ENCODE data around the gene DAPK1. TPM values are rescaled to one million over a fixed set of nuclear protein-coding genes. Genes with fewer than 3 reads are reported as not detected.

DAPK1 gene
- 5.3 TPM for total RNA-seq
- long read RNA-seq, partial matches to known transcripts: 2 of 4 reads
- long read RNA-seq, other reads (novel, unspliced or antisense): 2 of 4 reads

DNA sequence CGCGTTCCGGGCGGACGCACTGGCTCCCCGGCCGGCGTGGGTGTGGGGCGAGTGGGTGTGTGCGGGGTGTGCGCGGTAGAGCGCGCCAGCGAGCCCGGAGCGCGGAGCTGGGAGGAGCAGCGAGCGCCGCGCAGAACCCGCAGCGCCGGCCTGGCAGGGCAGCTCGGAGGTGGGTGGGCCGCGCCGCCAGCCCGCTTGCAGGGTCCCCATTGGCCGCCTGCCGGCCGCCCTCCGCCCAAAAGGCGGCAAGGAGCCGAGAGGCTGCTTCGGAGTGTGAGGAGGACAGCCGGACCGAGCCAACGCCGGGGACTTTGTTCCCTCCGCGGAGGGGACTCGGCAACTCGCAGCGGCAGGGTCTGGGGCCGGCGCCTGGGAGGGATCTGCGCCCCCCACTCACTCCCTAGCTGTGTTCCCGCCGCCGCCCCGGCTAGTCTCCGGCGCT lies at the start of gene DAPK1:
DAPK1 (plus strand) TSS at position 264 of the 442 bp plus-strand sequence. CDS start 1,211 bp downstream, outside the sequence.
- ATAC-seq (ENCODE audit: poor library complexity) (peak; percentile 93), DNase-seq (peak; percentile 77)
- intact Hi-C loops (cut with DNase I): loop anchor here (10.0 kb wide), 1 partner anchor 147 kb away; no protein-coding TSS in a partner anchor

DNA sequence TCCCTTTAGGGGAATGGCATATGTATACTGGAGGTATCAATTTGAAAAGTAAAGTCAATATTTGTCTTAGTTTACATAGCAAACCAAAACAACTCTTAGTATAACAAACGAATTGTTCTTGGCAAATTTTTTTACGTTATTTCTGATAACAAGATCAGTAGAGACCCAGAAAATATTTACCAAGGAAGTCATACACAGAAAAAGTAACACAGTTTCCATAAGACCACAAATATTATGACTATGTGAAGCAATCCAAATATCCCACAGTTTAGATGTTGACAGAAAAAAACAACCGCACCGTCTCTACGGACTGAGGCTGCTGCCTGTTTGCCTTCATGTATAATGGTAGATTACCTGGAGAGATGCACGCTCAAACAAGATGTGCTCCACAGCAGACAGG lies 46.5 kb upstream of the DAPK1 start:
- ATAC-seq (ENCODE audit: poor library complexity): no peak

DNA sequence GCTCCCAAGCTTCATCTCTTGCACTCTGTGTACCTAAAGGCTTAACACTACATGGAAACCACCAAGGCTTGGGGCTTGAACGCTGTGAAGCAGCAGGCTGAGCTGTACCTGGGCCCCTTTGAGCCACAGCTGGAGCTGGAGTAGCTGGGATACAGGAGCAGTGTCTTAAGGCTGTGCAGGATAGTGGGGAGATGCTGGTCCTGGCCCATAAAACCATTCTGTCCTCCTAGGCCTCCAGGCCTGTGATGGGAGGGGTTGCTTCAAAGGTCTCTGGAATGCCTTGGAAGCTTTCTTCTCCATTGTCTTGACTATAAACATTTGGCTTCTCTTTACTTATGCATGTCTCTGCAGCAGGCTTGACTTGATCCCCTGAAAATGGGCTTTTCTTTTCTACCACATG lies 42.3 kb upstream of the DAPK1 start:
- intact Hi-C loops (cut with DNase I): no loop called here
- DNase-seq: no peak
- ATAC-seq (ENCODE audit: poor library complexity): no peak

More for the DNA sequence above, 46.5 kb upstream of the DAPK1 start:
- DNase-seq: no peak
- intact Hi-C loops (cut with DNase I): no loop called here

DNA sequence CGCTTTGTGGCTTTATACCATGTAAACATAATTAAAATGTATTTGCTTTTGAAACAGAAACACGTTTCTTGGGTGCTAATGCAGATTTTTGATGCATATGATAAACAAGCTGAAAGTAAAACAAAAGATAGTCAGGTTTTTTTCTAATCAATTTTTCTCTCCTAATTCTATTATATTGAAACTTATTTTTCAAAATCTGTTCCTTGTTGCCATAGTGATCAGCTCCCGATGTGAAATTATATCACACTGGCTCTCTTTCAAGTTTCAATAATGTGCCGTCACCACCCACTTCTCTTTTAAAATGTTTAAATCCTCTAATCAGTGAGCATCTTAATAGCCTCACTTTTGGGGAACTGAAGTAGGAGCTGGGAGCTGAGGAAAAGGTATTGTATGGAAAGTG lies 36.4 kb upstream of the DAPK1 start:
- intact Hi-C loops (cut with DNase I): no loop called here

DNA sequence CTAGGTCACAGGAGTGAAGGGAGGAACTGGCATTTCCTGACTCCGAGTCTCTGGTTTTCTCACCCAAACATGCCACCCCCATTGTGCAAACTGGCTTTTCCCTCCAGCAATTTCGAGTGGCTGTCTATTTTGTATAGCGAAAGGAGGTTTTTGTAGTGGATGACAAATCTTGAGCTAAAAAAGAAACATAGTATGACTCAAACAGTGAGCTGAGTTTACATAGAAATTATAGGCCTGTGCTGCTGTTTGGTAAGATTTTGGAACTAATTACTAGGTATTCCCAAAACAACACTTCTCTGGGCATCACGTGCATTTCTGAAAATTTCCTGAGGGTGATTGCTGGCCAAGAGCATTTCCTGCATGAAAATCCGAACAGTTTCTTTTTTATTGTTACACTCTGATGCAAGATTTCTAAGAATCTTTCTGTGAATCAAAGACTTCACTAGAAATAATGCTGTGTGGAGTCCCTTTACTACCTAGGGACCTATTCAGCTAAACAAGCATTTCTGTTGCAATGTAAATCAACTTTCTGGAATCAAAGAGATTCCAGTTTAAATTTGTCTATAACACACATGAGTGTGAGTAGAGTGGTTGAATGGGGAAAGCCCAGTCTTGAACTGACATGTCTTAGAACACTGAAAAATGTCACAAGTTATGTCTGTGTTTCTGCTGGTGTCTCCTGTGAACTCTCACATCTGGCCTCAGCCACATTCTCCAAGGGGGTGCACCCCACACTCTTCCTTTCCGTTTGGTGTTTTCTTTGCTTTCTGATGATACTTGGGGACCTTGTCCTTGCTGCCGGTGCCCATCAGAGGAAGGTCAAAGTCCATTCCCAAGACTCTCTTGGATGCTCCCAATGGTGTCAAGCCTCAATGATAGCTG lies 33.3 kb upstream of the DAPK1 start:
- ATAC-seq (ENCODE audit: poor library complexity) (no peak), DNase-seq (no peak)
- intact Hi-C loops (cut with DNase I): no loop called here

More for the DNA sequence above, 36.4 kb upstream of the DAPK1 start:
- ATAC-seq (ENCODE audit: poor library complexity) (no peak), DNase-seq (no peak)

DNA sequence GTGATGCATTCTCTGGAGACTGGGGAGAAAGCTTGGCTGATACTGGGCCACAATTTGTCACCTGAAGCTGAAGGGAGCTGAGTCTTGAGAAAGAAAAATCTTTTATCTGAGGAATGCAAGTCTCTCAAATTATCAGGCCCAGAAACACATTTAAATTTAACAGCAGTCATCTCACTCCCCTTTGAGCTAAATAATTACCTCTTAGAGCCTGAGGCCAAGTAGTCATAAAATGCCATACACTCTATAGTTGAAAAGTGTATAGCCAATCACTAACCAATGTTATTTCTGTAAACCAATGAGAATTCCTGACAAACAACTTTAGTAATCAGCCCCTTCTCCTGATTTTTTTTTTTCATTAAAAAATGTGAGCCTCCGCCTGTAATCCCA lies 32.7 kb upstream of the DAPK1 start:
- no peak for ATAC-seq (ENCODE audit: poor library complexity)
- intact Hi-C loops (cut with DNase I): no loop called here

DNA sequence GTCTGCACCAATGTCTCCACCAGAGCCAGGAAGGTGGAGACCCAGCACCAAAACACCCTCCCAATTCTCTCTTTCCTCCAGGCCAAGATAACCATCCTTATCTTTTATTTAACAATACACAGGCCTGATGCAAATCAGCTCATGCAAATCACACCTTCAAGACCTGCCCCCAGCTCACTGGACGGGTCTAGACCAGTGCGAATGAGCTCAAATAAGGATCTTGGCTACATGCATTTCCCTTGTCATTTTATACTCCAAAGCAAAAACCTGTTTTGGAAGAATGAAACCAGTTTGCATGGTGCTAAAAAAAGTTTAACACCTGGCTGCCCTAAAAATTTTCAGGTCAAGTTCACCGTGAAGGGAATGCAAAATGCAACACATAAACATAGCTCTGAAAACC lies 31.9 kb upstream of the DAPK1 start:
- intact Hi-C loops (cut with DNase I): no loop called here
- DNase-seq: no peak

More for the DNA sequence above, 32.7 kb upstream of the DAPK1 start:
- no peak for DNase-seq

DNA sequence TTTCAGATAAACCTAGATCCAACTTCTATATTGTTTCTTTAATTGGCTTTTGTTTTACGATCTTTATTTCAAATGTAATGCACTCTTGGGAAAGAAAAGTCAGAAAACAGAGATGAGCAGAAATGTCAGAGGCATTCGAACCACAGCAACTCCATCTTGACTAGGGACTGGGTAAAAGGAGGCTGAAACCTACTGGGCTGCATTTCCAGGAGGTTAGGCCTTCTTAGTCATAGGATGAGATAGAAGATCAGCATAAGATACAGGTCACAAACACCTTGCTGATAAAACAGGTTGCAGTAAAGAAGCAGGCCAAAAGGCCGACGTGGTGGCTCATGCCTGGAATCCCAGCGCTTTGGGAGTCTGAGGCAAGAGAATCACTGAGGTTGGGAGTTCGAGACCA lies 30.5 kb upstream of the DAPK1 start:
- ATAC-seq (ENCODE audit: poor library complexity) (no peak), DNase-seq (no peak)
- intact Hi-C loops (cut with DNase I): no loop called here

More for the DNA sequence above, 31.9 kb upstream of the DAPK1 start:
- ATAC-seq (ENCODE audit: poor library complexity): no peak

DNA sequence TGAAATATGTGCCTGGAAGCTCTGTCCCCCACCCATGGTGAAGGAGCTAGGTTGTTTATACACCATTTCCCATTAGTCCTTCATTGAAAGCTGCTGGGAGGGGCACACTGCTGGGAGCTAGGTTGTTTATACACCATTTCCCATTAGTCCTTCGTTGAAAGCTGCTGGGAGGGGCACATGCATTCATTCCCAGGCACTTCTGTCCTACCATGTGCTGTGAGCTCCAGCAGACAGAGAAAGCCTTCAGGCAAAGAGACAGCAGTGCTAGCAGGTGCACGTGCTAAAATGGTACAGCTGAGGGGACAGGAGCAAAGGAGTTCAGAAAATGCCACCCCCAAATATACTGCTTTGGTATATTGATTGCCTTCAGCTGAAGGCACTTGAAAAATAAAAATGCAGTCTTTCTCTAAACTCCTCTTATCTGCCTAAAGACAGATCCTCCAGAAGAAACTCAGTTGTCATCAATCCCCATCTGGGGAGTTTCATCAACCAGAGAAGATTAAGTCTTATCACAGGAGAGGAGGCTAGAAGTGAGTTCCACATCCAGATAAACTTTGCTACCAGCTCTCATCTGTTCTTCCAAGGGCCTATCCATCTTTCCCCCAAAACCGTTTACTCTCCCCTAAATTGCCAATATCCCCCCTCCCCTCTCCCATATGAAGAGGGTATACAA lies 27.7 kb upstream of the DAPK1 start:
- DNase-seq (no peak), ATAC-seq (ENCODE audit: poor library complexity) (no peak)
- intact Hi-C loops (cut with DNase I): no loop called here

DNA sequence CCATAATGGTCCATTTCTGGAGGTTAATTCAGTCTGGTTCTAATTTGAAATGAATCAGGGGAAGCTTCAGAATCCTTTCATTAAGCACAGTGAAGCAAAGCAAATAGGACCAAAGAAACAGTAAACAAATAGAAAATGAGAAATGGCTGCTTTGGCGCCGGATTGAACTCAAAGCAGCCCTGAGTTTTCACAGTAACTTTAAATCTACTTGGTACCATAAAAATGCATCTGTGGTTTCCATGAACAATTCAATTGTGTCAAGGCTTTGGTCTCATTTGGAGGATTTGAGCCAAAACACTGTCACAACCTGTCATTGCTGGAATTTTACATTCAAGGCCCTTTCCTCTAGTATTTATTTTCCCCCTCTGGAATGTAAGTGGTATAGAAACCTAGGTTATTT lies 25.9 kb upstream of the DAPK1 start:
- DNase-seq (no peak), ATAC-seq (ENCODE audit: poor library complexity) (no peak)
- intact Hi-C loops (cut with DNase I): no loop called here

DNA sequence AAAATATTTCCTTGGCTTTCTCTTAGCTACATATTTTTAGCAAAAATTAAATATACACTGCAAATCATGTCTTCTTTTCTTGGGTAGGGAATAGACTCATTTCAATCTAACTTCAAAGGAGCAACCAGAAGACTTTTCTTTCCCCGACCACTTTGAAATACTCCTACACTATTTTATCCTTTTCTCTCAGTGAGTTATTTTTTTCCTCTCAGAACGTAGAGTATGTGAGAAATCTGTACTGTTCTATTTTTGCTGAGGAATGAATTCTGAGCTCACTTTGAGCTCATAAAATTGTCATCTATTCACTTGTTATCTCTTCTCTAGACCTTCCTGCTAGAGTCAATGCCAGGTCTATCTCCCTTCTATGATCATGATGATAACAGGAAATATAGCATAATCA lies 22.2 kb upstream of the DAPK1 start:
- intact Hi-C loops (cut with DNase I): no loop called here
- no peak for ATAC-seq (ENCODE audit: poor library complexity)

DNA sequence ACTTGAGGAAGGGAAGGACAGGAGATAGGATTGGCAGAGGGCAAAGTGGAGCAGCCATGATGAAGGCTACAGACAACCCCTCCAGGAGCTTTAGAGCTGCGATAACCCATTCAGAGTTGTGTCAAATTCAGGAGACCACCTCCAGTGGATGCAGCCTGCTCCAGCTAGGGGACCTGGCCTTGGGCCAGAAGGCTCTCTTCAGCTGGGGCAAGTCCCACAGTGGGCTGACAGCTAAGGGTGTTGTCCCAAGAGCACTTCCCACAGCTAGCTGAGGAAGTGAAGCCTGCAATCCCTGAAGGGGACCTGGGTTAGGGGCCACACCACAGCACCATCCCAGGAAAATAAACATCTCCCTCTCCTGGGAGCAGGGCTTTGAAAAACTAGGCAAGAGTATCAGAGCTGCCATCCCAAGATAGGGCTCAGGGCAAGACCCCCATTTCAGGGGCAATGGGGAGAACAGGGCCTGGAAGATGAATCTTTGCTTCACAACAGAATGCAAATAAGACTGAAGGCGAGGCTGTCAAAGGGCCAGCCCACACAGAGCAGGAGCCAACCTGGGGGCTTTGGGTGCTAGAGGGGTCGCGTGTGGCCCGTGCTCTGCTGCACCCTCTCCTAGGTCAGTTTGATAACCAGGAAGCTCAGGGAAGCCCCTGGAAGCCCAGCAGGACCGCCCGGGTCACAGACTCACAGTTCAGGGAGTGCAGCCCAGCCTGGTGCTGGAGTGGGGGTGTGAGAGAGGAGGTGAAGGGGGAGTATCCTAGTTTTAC lies 19.3 kb upstream of the DAPK1 start:
- intact Hi-C loops (cut with DNase I): no loop called here
- DNase-seq: no peak

More for the DNA sequence above, 22.2 kb upstream of the DAPK1 start:
- DNase-seq: no peak

DNA sequence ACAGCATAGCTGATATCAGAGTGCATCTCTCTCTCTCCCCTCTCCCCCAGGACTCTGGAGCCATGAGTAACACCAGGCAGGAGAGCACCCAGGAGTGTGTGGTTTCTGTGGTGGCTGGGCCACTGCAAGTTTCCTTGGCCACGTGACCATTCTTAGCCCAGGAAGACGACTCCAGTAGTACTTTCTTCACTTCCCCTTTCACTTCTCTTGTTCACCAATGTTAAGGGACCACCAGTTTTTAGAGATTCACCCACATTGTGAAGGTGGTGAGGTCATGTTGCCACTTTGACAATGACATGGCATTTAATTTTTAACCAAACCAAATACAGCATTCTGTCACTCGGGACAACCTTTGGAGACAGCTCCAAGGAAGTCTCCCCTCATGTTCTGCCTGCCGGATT lies 17.9 kb upstream of the DAPK1 start:
- intact Hi-C loops (cut with DNase I): no loop called here
- DNase-seq (peak; percentile 46), ATAC-seq (ENCODE audit: poor library complexity) (no peak)

More for the DNA sequence above, 19.3 kb upstream of the DAPK1 start:
- ATAC-seq (ENCODE audit: poor library complexity): no peak

DNA sequence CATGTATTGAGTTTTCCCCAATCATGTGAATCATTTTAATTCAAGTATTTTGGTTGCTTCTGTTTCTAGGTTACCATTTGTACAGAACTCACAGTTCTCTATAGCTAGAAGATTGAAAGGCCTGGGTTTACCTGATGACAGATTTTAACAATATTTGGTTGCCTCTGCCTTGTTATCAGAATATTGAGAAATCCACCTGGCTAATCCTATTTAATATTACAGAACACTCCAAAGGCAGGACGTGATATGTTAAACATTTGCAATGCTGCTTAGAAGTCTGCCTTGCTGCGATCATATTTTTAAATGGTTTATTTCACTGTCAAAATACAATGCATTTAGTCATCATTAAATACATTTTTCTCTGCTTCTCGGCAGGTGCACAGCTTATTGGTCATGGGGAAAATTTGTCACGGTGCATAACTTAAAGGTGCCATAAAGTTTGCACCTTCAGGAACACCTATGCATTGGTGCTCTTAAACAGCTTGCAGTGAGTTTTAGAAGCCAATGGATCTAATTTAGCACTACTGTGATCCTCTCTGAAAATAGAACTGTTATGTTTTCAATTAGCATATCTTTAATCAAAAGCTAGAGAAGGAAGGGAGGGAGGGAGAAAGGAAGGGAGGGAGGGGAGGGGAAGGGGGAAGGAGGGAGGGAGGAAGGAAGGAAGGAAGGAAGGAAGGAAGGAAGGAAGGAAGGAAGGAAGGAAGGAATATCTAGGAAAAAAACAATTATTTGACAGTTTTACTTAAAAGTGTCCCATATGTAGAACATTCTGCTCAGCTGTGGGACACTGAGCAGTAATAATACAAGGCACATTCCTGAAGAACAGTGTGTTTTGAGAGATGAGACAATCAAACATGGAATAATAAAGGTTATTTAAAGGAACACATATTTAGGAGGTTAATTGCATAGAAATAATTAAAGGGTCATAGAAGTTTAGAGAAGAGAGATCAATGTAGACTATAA lies 15.5 kb upstream of the DAPK1 start:
- intact Hi-C loops (cut with DNase I): no loop called here

DNA sequence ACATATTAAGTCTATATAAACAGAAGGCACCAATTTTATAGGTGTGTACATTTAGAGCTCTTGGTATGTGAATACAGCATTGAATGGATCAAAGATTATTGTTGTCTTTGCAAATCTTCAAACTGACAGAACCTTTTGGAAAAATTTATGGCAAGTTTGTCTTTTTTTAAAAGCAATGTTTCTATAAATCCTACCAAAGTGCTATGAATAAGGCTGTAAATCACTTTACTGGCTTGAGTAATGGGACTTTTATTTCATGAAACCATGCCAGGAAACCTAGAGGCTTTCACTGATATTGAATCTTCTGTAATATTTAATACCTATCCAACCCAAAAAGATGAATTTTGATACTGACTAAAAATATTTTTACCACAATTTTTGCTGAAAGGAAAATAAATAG lies 7.4 kb upstream of the DAPK1 start:
- intact Hi-C loops (cut with DNase I): loop anchor here (10.0 kb wide), 1 partner anchor 155 kb away; no protein-coding TSS in a partner anchor
- DNase-seq (no peak), ATAC-seq (ENCODE audit: poor library complexity) (no peak)

More for the DNA sequence above, 15.5 kb upstream of the DAPK1 start:
- no peak for ATAC-seq (ENCODE audit: poor library complexity)
- no peak for DNase-seq

DNA sequence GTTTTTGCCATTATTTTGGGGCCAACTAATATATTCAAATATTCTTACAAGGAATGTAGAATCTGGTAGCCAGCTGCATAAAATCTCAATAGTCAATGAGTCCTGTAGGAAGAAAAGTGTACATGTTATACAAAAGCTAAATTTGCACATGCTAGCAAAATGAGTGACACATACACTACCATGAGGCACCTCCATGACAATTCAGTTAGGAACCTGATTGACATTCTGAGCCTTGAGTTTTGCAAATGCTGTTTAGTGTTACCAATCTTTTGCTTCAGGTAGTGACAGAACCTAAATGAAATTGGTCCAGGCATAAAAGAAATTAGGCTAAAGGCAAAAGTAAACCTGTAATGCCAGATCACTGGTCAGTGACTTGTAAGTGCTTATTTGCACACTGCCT lies 6.8 kb upstream of the DAPK1 start:
- intact Hi-C loops (cut with DNase I): loop anchor here (10.0 kb wide), 1 partner anchor 154 kb away; no protein-coding TSS in a partner anchor
- DNase-seq (no peak), ATAC-seq (ENCODE audit: poor library complexity) (no peak)

DNA sequence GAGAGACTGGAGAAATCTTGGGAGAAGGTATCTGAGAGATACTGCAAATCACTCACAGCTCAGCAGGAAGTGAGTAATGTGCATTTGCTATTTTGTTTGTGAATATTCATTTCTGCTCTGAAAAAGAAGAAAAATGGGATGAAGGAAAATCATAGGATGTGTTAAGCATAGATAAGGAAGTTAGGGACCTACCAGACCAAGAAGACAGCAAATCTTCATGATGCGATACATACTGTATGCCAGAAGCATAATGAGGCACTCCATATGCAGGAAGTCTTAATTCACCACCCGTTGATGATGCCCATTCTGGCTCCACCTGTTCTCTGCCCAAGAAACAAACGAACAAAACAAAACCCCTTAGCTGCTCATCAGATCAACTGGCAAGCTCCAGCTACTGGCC lies 6.1 kb upstream of the DAPK1 start:
- intact Hi-C loops (cut with DNase I): loop anchor here (10.0 kb wide), 1 partner anchor 153 kb away; no protein-coding TSS in a partner anchor
- DNase-seq (no peak), ATAC-seq (ENCODE audit: poor library complexity) (no peak)

DNA sequence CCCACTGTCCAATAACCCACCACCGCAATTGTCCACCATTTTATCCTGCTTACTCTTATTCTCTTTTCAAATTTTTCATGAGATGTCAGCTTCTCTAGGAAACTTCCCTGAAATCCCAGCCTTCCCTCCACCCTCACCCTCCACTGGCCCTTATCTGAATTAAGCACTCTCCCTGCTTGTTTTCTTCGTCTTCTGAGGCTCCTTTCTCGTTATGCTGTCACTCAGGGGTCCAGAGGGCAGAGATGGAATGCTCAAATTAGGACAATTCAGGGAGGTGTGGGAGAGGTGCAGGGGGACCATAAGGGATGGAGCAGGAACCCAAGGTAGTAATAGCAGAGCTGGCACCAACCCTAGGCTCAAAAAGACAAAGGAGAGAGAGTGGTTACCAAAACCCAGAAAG lies 5.0 kb upstream of the DAPK1 start:
- ATAC-seq (ENCODE audit: poor library complexity) (no peak), DNase-seq (no peak)
- intact Hi-C loops (cut with DNase I): loop anchor here (10.0 kb wide), 1 partner anchor 152 kb away; no protein-coding TSS in a partner anchor

All from Right ventricle myocardium superior (tissue), 1 donor.